OCI-M1 (cell line): ENCODE measurements around the gene ACACA.
"Not testable (repeated sequence)": the region's sequence is repeated elsewhere in the genome, so short reads cannot be mapped to it uniquely, and the experiment has no call there.

ENCODE experiments used
- DNase-seq: peaks from one replicate; lab custom pipeline; 2025; lab: John Stamatoyannopoulos, UW

ACACA gene

DNA sequence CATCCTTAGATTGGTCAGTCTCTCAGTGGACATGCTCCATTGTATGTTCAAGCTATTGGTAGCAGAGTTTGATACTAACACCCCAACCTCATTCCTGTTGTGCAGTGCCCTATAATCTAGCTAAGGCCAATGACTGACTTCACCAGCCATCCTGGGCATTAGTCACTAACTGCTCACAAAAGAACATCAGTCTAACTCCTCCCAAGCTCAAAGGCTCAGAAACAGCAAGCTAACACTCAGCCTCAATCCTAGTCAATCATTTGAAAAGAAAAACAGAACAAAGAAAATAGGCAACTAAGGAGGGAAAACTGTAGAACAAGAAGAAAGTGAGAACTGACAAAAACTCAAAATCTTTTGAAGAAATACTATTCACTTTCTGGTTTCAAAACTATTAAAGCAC lies 229.9 kb downstream of the ACACA start:
- no peak for DNase-seq

DNA sequence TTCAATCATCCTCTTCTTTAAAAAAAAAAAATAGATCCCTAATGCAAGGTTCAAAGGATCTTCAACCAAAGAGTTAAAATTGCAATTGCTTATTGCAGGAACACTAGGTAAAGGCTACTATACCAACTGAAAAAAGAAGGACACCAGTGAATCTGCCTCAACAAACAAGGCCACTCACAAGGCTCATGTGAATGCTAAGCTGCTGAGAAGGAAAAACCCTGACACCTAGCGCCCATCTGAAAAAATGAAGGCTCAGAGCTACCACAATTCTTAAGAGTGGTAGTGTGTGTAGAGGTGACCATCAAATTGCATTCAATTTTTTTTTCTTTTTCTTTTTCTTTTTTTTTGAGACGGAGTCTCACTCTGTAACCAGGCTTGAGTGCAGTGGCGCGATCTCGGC lies 232.4 kb downstream of the ACACA start:
- peak; percentile 27 for DNase-seq

DNA sequence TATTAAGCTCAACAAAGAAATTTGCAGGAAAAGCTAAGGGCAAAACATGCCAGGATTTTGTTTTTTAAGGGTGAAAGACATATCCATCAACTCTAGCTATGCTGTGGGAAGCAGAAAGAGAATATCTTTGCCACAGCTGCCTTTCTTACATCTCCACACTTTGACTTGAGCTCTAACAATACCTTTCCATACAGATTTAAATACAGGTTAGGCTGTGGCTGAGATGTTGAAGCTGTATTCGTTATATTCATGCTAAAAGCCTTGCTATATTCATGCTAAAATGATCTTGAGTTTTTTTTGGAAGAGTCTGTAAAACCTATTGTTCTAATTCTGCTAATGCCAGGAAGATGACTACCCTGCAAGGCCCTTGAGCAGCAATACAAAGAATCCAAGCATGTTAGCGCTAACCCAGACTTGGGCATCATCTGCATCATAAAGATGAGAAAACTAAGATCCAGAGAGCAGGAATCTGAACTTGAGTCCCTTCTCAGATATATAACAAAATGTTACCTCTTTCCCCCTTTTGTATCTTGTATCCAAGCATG lies 235.7 kb downstream of the ACACA start:
- DNase-seq = no peak

DNA sequence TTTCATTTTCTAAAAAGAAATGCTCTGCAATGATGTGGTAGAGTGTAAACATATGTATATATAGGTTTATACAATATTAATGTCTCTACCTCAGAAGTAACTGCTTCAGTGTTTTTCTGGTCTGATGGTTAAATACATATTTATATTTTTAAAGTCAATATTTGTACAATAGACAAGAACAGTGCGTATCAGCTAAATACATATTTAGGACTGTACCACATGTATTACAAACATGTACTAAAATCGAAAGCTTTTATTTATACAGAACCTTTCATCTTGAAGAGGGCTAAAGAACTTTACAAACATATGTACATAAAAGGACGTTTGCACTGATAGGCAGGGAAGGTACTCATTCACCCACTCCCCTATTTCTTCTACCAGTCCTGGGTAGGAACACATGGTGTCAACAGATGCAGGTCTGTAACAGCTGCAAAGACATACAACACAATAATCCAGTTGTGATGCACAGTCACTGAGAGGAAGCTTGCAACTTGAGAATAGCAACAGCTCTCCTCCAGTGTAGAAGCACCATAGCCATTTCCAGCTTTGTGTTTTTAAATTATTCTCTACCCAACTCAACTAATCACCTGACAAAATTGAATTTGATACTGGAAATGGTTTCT lies 237.8 kb downstream of the ACACA start:
- DNase-seq = no peak

DNA sequence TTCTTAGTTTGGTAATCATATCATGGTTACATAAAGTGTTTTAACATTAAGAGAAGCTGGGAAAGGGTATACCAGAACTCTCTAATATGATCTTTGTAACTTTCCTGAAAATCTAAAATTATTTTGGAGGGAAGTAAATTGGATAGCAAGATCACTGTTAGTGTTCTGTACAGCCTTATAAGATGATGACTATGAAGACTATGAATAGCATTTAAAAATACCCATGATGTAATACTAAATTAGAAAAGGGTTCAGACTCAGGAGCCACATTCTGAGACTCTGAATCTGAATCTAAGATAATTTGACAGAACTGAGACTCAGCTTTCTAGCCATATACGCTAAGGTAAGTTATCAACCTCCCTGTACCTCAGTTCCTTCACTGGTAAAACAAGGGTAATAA lies 238.9 kb downstream of the ACACA start:
- no peak for DNase-seq

DNA sequence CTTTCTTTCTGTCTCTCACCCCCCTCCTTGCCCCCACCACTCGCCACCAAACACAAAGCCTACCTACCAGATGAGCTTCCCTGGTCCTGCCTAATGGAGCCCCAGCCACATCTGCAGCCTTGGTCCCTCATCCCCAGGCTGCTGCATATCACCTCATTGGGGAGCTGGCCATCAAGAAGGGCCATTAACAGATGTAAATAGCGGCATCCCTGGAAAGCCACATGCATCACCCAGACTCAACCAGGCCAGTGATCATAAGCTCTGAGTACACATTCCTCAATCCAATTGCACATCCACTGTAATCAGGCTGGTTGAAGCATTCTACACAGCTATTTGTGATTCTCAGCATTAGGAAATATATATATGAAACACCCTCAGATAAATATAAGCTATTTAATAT lies 242.6 kb downstream of the ACACA start:
- no peak for DNase-seq

DNA sequence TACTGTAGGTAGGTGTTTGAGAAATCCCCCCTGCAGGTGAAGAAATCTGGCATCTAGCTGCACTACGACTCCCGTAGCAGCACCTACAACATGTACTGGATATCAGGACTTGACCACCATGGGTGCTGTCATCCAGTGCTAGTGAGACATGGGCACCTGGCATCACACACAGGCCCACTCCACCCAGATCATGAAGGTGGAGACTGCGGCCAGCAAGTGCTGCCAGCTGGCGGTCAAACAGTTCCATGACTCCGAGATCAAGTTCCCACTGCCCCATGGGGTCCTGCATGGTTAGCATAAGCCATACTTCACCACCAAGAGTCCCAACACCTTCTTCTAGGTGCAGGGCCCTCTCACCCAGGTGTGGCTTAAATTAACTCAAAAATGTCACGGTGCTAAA lies 243.8 kb downstream of the ACACA start:
- no peak for DNase-seq

DNA sequence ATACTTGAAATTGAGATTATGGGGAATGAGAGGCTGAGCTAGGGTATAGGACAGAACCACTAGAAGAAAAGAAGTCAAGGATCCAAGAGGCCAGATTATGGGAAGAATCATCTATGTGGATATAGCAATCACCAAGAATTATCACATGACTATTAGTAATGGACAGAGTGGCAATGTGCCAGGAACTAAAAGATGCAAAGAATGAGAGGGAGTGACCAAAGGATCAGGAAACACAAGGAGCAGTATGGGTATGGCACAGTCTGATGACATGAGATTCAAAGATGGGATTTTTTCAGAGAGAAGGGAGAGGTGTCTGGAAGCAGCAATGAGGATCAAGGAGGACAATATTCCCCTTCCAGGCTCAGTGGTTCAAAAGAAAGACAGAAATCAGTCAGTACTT lies 245.7 kb downstream of the ACACA start:
- DNase-seq = no peak

DNA sequence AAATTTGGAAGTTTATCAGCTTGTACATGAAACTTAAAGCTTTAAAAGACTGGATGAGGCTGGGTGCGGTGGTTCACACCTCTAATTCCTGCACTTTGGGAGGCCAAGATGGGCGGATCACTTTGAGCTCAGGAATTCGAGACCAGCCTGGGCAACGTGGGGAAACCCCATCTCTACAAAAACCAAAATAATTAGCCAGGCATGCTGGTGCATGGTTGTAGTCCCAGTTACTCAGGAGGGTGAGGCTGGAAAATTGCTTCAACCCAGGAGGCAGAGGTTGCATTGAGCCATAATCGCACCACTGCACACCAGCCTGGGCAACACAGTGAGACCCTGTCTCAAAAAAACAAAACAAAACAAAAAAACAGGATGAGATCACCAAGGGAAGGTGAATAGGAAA lies 248.3 kb downstream of the ACACA start:
- no peak for DNase-seq

DNA sequence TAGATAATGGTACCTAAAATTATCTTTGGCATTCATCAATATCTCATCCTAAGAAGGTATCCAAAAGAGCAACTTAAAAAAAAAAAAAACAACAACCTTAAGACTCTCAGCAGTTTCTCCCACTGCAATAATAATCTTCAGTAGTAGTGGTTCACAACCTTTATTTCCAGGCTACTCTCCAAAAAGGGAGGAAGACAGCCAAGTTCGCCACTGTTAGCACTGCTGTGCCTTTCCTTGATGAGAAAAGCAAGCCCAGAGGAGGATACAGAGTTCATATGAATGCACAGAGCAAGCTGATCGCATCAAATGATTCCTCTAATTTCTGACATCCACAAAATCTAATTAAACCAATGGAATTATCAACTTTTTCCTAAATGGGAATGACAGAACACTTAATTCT lies 258.5 kb downstream of the ACACA start:
- DNase-seq = no peak

DNA sequence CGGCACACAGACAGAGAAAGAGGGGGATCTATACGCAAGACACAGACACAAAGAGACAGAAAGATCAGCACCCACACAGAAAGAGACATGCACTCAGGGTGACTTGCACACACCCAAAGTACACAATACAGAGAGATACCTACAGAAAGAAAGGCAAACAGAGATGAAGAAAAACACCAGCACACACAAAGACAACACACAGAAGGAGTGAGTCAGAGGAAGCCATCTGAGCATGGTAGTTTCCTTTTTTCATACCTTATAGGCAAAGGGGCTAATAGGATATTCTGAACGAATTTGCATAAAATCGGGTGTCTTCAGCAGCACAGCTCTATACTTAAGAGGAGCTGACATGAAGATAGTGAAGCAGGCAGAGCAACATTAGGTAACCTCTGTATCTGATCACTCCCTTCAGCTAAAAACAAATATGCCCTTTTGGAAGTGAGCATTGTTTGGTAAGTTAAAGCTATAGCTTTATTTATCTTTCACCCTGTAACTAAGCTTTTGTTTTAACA lies 259.3 kb downstream of the ACACA start:
- DNase-seq = no peak

DNA sequence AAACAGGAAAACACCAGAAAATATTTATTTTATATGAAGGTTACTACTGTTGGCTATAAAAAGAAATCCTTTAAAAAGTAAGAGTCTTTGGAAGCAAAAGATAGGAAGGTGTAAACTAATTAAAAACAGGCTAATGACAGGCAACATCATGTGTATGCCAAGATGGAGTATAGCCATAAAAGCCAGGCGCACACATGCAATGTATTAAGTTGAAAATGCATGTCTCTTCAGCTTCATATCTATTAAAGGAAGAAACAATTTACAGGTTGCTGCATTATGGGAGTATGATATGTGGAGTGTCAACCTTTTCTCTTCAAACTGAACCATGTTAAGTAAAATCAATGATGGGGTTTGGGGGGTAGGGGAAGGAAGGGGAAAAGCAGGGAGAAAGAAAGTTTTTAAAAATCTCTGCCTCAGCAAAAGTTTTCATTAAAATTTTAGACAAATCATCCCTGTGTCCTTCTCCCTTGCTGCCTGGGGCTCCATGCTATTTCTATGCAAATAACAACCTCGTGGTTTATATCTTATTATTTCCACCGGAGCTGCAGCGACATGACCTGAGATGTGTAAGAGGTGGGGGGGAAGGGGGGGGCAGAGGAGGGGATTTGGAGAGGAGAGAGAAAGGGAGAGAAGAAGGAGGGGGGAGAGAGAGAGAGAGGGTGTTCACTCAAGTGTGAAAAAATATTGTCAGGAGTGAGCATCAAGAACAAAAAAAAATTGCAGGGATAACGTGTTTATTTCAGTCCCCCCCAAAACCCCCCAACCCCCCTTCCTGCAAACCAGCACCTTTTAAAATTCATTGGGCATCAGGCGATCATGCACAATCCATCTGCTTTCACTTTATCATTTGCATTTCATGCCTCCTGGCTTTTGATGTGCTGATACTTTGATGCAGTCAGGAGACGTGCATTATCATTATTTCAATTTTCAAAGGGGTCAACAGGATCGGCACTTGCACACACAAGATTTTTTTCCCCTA lies 260.3 kb downstream of the ACACA start:
- DNase-seq = no peak

DNA sequence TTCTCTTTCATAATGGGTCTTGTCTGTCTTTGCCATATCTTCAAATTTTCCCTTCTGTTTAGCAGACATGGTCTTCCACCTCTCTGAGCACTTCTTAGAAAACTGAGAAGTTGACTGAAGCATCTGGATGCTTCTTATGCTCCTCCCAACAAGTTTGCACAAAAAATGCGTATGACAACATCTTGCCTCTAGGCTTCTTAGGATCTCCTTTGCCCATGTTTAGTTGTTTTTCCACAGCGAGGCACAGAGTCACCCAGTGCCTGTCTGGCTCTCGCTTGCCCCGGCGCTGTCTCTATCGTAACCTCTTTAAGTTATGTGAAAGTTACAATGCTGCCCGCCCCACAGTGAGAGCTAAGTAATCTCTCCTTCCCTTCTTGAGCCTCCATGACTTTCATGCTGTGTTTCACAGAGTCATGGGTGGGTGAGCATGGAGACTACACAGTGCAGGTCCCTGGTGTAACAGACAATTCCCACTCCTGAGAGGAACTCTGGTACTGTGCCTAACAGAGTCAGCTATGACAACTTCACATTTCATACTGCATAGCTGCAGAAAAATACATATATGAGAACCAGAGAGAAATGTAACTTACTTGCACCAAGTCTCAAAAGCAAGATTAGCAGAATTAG lies 262.4 kb downstream of the ACACA start:
- no peak for DNase-seq

DNA sequence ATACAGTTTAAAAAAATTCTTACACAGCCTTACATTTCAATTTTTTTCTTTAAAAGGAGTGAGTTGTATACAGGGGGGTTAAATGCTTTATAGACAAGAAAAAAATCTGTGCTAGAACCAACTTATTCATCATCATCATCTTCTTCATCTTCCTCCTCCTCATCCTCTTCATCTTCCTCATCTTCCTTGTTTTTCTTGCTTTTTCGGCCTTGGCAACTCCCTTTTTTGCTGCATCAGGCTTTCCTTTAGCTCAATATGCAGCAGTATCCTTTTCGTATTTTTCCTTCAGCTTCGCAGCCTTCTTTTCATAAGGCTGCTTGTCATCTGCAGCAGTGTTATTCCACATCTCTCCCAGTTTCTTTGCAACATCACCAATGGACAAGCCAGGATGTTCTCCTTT lies 263.1 kb downstream of the ACACA start:
- not testable (repeated sequence) for DNase-seq

DNA sequence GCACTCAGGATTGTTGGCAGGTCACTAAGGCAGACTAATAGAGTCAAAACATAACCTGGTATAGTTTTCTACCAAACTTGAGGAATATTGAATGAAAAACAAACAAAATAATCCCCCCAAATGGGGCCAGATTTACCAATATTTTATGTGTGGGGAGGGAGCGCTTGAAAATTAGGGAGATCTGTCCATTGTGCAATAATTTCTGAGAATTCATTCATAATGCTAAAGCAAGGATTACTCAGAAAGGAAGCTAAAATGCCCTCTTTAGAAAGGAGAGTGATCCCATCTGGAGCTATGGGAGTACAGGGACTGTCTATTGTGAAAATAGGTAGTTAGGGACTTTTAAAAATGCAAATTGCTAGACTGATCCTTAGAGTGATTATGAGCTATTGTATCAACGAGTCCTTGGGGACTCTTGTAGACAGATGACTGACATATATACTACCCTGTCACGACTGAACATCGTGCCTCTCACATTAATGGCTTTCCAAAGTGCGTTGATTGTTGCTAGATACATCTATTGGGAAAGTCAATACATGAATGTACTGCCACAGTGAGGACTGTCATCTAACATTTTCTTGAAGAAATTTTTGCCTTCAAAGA lies 264.2 kb downstream of the ACACA start:
- DNase-seq = no peak

DNA sequence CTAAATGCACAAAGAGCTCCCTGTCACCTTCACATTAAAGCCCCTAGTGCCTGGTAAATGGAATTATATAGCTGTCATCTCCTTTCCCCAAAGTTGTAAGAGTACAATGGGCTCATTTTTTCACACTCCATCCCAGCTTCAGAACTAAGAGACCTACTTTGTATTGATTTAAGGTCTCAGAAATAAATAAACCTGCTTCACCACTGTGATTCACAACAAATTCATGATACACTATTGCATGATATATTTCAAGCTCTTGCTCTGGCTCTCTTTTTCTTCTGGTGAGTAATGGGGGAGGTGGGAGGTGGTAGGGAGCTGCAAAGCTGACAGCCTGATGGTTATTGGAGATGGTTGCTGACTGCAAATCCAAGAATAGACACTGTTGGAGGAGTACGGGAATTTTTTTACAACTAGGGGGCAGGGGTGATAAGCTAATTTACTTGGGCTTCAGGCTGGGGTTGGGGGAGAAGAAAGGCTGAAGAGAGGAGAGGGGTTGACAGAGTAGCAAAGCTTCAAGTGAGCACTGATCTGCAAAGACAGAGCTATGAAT lies 268.0 kb downstream of the ACACA start:
- DNase-seq = no peak

DNA sequence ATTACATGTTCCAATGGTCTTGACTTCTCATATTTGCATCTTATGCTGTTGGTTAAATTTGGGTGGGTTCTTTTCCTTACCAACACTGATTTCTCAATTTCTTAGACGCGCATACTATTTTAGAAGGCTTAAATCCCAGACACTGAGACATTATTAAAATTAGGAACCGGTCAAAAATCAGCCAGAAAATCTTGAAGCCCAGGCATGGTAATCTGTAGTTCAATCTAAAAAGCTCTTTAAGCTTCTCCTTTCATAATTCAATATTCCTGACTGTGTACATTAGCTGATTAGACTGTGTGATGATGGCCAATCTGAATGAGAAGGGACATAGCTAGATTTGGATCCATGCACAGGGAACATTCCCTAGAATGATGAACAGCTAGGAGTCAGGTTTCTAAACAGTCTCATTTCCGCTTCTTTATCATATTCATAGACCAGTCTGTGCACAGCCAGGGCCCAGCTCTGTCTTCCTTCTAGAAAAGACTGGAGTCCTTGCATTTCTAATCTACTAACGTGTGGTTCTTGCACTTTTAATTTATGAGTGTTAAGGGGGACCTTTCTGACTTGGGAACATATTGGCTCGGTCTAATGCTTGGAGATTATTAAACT lies 268.6 kb downstream of the ACACA start:
- no peak for DNase-seq

DNA sequence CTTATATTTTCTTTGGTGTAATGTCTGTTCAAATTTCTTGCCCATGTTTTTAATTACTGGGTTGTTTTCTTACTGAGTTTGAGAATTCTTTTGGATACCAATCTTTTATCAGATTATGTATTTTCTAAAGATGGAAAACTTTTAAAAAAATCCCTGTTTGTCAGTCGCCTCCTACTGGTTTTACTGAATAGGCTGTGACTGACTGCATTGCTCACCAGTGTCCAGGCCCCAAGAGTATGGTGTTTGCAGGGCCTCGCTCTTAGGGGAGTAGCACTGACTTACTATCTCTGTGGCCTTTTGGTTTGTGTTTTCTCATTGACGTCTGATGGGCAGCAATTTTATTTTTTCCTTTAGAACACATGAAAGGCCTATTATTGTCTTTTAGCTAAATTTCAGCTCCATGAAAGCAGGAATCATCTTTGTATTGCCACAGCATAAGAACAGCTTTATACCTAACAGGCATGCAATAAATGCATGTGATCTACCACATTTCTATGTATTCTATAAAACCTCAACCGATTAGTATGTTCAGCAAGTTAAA lies 269.5 kb downstream of the ACACA start:
- no peak for DNase-seq

DNA sequence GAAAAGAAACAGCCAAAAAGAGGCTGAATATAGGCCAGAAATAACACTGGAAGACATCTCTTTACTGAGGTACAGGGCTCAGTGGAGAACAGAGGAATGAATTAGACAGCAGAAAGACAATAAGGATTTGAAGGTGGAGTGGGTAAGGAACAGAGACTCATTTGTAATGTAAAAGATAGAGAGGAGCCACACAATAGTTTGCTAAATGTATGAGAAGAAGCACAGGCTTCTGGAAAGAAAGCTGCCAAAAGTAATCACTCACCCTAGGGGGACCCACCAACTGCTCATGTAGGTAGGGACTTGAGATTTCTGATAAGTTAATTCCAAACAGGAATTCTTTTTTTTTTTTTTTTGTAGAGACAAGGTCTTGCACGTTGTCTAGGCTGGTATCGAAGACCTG lies 271.1 kb downstream of the ACACA start:
- no peak for DNase-seq

DNA sequence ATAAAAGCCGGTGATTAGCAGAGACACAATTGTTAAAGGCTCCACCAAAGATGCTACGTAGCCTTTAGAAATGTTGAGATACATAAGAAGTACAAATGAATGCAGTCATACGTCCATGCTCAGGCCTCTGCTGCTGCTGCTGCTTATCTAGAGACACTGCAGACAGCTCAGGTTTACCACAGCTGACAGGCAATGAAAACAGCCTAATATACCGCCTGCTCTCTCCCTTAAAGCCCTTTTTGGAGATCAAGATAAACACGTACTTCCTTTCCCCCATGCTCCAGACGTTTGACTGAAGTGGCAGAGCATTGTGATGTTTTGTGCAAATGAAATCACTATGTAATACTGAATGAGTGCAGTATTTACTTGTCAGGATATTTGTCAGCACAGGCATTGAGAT lies 272.6 kb downstream of the ACACA start:
- peak; percentile 90 for DNase-seq

DNA sequence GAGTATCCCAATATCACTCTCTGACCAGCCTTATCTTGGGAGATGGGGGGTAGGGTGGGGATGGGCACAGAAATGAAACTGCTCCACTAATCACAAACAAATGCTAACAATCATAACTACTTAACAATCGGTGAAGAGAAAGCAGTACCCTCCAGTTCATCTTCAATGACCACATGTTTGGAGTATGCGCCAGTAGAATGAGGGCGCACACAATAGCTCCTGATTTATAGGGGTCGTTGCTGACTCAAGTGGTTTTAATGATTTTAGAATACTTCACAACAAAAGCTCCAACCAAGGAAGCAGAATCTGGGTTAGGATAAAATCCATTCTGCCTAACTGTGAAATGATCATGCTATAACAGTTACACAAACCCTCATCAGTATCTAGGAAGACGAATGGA lies 273.5 kb downstream of the ACACA start:
- DNase-seq = no peak
